ENCODE data around the gene TMBIM4. TPM values are rescaled to one million over a fixed set of nuclear protein-coding genes. Genes with fewer than 3 reads are reported as not detected.

TMBIM4 gene
- total RNA-seq, 1 donor from 2014 or later: 60.9 TPM

- DNase-seq (ENCODE audit: low read depth): no peak
- TF ChIP-seq, protein P1, sequence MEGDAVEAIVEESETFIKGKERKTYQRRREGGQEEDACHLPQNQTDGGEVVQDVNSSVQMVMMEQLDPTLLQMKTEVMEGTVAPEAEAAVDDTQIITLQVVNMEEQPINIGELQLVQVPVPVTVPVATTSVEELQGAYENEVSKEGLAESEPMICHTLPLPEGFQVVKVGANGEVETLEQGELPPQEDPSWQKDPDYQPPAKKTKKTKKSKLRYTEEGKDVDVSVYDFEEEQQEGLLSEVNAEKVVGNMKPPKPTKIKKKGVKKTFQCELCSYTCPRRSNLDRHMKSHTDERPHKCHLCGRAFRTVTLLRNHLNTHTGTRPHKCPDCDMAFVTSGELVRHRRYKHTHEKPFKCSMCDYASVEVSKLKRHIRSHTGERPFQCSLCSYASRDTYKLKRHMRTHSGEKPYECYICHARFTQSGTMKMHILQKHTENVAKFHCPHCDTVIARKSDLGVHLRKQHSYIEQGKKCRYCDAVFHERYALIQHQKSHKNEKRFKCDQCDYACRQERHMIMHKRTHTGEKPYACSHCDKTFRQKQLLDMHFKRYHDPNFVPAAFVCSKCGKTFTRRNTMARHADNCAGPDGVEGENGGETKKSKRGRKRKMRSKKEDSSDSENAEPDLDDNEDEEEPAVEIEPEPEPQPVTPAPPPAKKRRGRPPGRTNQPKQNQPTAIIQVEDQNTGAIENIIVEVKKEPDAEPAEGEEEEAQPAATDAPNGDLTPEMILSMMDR (conservative IDR thresholded peaks at IDR 0.05; ENCODE audit: low read depth, low read length): no peak
- no peak overlapping the region for H3K4me3 ChIP-seq (ENCODE audit: low read depth, low read length)
Observed at GRCh38 chr12:66140731-66141130, 29.1 kb downstream of the TMBIM4 start.

- TF ChIP-seq, protein P1 (conservative IDR thresholded peaks at IDR 0.05; ENCODE audit: low read depth, low read length): no peak
- no peak for DNase-seq (ENCODE audit: low read depth)
- H3K4me3 ChIP-seq (ENCODE audit: low read depth, low read length): no peak overlapping the region
Observed at GRCh38 chr12:66139328-66139727, 30.5 kb downstream of the TMBIM4 start.

DNA sequence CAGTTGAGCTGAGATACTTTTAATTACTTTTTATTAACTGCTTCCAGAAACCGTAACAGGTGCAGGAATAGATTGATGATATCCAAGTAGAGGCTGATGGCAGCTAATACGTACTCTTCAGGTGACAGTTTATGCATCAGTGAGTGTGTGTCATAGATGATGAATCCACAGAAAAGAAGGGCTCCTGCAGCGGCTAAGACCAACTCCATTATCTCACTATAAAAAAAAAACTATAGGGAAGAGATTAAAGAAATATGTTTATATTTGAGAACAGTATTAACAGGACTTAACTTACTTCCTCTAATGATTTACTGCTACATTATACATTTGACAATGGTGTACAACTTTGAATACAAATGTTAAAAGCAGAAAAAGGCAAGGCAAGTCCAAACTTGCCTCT is 31.9 kb downstream of the TMBIM4 start:
- no peak for DNase-seq (ENCODE audit: low read depth)
- TF ChIP-seq, protein P1 (conservative IDR thresholded peaks at IDR 0.05; ENCODE audit: low read depth, low read length): no peak

DNA sequence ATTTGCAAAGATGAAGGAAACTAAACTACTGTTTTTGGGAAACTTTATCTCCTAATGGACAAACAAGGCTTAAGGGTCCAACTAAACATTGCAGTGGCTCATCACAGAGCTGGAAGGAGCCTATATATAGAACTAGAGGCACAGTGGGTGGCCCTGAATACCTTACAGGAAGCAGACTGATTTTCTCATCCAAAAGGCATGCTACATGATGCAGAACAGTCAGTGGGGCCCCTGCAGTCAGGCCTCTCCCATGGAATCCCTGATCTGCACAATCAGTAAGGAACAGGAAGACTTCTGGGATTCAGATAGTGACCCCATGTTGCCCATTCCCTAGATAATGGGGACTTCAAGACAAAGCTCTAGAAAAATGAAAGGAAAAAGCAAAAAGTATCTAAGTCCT is 37.4 kb downstream of the TMBIM4 start:
- TF ChIP-seq, protein P1 (conservative IDR thresholded peaks at IDR 0.05; ENCODE audit: low read depth, low read length): no peak
- H3K4me3 ChIP-seq (ENCODE audit: low read depth, low read length): no peak overlapping the region
- DNase-seq (ENCODE audit: low read depth): peak; percentile 60

More for the DNA sequence above, 31.9 kb downstream of the TMBIM4 start:
- H3K4me3 ChIP-seq (ENCODE audit: low read depth, low read length): no peak overlapping the region

DNA sequence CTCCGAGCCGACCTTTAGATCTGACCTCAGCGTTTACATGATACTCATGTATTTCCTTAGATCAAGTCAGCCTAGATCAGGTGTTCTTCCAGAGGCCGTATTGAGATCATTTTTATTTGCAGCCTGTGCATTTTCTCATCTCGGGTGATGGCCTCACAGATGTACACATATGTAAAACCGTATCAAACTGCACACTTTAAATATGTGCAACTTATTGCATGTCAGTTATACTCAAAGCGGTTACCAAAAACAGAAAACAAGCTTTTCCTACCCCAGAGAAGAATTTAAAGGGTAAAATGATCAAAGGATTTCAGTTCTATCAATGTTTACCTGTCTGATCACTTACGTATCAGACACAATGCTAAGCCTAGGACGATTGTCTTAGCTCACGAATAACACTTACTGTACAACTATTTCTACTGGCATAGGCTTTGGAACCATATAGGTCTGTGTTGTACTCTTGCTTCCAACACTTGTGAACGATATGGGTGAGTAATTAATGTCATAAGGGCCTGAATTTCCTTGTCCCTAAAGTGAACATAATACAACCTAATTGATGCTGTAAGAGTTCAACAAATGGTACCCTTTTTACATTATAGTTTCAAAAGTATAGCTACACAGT is 38.6 kb downstream of the TMBIM4 start:
- DNase-seq (ENCODE audit: low read depth): no peak
- TF ChIP-seq, protein P1 (conservative IDR thresholded peaks at IDR 0.05; ENCODE audit: low read depth, low read length): no peak
- H3K4me3 ChIP-seq (ENCODE audit: low read depth, low read length): peak overlapping the region; percentile 100

DNA sequence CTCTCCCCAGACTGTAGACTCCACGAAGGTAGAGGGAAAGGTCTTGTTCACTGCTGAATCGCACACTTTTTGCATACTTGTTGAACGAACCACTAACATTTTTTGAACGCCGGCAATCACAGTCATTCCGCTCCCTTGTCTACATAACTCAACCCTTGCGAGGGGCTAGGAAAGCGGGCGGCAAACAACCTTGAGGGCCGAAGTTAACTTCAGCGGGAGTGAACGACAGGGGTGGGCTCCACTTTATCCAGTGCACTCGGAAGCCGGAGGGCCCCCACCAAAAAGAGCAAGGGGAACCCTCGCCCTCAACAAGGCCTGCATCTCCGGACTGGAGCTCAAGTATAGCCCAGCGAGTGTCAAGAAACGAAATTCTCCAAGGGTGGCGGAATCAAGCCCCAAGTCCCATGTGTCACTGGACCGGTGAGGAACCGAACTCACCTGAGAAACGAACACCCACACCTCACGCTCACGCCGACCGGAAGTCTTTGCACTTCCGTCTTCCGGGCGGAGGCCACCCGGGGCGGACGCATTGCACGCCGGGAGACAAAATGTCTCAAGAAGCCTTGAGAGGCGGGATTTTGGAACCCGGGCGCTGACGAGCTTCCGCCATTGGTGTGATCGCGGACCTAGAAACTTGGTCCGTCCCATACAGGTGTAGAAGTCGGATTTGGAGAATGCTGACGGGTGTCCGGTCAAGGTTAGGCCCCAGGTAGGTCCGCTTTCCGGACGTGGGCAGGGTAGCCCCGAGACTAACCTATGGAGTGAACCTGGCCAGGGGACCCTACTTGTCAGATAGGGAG is 39.3 kb downstream of the TMBIM4 start, which contains the start of gene LLPH:
TSS of gene LLPH (minus strand) at position 484 of the 800 bp plus-strand sequence. CDS start 1,644 bp downstream, outside the sequence.
- TF ChIP-seq, protein P1 (conservative IDR thresholded peaks at IDR 0.05; ENCODE audit: low read depth, low read length): no peak
- H3K4me3 ChIP-seq (ENCODE audit: low read depth, low read length): peak within 1 kb of the TSS; percentile 100
- peak; percentile 44 for DNase-seq (ENCODE audit: low read depth)
